Measurements from ENCODE around the gene LDB2.

LDB2 gene

DNA sequence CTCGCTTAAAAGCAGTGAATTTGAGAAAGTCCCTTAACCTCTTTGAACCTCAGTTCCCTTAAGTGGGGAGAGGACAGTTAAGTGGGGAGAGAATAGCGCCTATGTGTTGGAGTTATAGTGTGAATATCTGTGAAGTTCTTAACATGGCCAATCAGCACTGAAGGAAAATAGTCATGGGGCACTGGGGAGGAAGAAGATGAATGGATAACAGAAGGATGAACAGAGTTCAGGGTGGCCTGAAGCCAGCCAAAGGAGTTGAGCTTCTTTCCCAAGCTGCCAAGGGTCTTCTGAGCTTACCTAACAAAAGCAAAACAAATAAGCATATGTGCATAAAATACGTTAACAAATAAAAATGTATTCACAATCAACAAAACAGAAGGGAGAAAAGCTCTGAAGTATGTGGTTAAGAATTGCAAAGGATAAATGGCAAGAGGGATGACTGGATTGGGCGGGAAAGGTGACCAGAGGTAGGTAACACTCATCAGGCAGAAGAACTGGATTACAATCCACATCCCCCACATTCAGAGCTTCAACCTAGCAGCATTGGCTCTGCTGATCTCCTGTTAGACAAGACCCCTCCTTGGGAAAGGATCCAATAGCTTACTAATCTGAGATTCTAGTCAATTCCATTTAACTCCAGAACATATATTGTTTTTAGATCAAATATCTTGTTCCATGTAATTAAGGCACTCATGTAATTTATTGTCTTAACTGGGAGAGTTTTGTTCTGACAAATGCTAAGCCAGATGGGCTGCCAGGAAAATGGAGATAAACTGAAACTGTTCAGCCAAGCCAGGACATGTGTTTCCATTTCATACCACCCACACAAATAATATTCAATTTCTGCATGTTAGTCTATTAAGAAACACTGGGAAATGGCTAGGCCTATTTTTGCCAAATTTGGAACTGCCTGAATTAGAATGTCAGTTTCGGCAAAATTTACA lies 221.2 kb downstream of the LDB2 start:
- FAIRE-seq: no peak

DNA sequence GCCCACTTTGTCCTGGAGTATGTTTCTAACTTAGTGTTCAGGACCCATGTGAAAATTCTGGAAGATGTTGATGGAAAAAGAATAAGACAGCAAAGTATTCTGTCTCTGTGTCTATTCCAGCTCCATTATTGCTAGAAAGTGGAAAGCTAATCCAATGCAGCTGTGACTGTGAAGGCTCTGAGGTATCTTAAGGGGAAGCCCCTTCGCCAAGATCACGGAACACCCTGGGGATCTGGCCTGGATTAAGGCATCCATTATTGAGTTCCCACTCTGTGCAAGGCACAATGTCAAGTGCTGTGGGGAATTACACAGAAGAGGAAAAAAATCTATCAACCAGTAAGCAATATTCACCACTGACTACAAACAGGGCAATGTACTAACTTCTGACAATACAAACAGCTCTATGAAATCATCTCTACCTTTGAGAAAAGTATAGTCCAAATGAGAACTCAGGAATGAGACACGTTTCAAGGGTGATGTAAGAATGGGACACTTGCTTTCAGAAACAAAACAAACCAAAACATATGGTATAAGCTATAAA lies 222.1 kb downstream of the LDB2 start:
- FAIRE-seq: no peak

DNA sequence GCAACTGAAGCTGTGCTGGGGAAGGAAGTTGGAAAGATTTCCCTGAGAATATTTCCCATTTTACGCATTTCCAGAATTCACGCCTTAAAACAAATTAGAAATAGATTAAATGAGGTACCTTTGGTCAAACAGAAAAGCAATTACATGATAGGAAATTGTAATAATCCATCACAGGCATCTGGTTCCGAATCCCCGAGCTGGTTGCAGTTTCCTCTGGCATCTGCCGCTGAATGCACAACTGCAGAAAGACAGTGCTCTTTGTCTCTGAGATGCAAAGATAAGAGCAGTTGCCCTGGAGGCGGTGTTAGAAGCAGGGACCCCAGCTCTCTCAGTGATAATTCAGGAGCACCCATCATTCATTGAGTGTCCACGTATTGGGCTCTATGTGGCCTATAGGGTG lies 224.4 kb downstream of the LDB2 start:
- no peak for FAIRE-seq

DNA sequence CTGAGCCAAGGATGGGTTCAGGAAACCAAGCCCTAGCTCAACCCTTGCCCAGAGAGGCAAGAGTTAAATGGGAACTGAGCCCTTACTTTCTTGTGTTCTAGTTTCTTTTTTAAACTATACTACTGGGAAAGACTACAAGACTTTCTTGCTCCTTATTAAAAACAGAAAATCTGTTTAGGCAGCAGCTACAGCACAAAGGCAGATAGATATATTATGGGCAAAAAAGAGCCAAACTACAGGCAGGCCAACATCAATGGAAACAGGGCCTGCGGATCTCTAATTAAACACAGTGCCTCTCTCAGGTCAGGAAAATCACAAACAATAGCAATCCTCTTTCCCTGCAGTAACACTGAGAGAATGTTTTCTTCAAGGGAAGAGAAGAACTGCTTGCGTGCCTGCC lies 226.0 kb downstream of the LDB2 start:
- FAIRE-seq: no peak

DNA sequence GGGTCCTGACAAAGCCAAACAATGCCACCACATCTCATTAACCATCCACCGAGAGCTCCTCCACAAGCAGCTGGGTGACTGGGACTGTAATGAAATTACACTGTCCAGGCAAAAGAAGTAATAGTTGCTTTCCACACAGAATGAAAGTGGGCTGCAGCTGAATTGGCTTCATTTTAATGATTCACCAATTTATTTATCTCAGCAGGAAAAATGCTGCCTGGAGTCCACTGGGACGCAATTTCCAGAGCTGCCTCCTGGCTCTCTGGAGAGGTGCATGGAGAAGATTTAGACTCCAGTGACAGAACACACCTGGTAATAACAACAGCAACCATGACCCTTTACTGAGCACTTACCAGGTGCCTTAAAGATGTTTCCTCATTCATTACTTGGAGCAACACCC lies 226.7 kb downstream of the LDB2 start:
- no peak for FAIRE-seq

DNA sequence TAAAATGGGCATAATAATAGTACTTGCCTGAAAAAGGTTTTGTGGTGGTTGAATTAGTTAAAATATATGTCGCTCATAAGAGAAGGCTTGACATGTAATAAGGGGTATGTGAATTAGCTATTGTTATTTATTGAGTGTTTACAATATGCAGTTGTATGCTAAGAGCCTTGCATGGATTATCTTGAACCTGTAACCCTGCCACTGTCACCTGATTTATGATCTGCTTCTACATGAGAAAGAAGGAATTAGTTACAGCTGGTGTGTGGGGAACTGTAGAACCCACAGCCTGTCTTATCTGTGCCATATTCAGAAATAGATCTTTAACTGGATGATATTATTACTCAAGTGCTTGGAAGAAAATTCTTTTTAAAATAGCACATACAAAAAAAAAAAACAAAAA lies 227.7 kb downstream of the LDB2 start:
- no peak for FAIRE-seq

DNA sequence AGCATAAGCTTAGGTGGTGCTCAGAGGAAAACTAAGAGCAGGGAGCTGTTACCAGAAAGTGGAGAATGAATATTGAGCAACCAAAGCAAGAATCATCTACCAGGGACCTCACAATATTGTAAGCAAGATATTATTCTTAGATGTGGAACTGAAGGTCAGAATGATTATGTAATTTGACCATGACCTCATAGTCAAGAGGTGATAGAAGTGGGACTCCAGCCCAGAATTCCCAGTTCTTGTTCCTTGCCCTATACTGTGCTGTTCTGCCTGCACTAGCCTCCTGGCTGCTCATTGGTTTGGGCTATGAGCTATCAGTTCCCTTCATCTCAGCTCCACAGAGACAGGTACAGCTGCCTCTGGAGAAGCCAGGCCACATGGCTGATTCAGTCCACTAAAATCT lies 229.4 kb downstream of the LDB2 start:
- FAIRE-seq: no peak

DNA sequence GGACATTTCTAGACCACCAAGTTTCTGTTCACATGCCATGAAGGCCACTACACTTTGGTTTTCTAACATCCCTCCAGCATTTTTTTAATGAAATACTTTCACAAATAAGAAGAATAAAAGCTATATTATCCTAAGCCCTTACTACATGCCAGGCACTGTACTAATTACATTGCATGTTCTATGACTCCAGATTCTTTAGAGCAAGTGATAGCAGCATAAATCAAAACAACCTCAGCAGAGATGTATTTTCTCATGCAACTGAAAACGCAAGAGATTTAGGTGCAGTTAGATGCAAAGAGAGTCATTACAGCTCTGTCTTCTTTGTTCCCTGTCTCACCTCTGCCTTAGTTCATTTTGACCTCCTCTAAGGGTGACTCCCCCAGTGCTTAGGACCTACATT lies 230.0 kb downstream of the LDB2 start:
- no peak for FAIRE-seq

DNA sequence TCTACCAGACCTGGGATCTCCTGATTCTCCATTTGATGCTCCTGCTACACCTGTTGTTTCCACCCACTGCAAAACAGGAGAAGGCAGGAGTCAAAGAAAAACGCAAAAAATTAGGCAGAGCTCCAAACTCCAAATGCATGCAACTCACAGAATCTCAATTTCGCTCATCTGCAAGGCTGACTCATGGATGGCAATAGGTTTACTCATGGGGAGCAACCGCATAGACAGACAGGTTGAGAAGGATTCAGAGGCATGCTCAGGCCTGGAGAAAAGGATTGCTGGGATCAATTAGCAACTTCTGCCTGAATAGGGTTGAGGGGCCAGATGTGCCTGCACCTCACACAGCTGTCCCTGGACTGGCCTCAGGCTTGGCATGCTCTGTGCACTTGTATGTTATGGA lies 231.0 kb downstream of the LDB2 start:
- no peak for FAIRE-seq

DNA sequence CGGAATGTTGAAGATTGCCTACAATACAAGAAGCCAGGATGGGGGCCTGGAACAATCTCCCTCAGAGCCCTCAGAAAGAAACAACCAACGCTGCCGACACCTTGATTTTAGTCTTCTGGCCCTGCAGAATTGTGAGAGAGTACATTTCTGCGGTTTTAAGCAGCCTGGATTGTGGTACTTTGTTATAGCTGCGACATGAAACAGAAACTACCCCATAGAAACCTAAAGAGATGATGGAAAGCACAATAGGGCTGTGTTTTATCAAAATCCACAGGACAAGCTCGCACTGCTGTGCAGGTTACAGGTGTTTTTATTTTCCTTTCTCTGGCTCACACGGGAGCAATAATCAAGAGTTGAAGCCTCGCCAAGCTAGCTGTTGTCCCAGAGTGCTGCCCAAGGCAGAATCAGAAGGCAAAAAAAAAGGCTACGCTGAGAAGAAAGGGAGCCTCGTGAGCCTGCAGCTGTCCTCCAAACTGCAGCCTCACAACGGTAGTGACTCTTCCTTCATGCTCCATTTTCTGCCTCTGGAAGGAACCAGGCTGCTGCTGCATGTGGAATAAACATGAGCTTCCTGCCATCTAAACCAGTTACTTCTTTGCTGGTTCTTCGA lies 232.4 kb downstream of the LDB2 start:
- FAIRE-seq: no peak

DNA sequence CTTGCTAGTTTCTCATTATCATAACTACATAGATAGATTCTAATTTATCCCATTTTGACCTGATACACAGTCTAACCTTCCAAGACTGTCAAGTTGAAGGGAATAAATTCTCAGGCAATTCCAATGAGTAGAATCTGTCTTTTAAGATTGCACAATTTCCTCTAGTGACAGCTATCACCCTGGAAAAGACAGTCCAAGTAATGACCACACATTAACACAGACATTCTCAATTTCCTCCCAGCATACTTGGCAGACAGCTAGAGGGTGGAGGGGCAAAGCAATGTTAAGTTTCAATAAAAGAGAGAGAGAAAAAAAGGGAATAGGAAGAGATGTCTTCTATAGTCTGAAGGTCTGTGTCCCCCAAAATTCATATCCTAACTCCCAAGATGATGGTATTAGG lies 234.7 kb downstream of the LDB2 start:
- no peak for FAIRE-seq

DNA sequence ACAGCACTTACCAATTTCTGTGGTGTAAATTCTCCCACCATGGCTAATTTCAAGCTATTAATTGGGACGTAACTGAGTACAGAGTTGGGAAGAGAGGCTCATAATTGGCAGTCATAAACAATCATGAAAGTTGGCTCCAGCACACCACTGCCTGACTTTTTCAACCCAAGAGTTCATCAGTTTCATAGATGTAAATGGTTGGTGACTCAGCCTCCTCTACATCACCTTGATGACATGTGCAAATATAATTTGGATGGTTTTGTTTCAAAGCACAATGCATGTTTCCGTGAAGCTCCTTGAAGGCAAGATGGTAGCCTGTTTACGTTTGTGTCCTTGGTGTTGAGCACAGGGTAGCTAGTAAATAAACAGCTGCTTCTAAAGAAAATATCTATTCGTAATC lies 235.1 kb downstream of the LDB2 start:
- no peak for FAIRE-seq

DNA sequence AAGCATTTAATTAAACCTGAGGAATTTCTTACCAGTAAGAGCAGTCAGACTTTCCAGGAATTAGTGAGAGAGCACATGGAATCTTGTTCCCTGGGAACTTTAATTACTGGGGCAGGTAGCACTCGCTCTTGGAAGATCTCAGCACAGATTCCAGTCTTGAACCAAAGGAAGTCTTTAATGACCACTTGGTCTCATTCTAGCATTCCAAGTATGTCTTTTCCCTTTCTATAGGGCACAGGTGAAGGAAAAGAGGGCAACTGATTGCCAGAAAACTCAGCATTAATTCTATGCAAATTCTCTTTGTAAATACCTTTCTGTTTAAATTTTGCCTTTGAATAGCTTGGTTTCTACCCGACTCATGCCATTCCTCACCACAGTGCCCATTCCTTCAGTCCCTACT lies 236.6 kb downstream of the LDB2 start:
- FAIRE-seq: no peak

DNA sequence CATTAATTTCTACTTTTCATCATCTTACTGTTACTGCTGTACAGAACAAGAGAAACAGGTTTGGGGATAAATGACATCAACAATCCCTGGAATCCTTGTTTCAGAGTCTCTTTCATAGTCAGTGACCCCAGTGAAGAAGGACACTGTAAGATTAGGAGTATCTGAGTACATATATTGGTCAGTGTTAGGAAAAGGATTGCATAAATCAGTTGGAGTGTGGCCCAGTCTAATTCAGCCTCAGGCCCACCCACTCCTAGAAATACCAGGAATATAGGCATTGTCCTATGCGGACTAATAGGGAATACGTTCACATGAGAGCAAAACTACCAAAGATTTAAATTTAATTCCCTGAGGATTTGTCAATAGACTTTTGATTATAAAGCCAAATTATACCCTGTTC lies 237.8 kb downstream of the LDB2 start:
- FAIRE-seq: no peak

DNA sequence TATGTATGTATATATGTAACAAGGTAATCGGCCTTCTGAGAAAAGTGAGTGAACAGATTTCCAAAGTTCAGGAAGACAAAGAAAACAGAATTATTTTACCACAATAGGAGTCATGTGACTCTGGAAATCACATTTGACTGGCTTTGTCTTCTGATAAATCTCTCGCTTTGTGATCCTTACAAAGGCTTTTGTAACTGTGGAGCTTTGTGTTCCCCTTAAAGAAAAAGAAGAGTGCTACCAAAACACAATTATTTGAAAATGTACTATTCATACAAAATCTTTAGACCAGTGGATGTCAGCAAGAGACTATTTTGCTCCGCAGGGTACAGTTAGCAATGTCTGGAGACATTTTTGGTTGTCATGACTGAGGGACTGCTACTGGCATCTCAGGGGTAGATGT lies 238.8 kb downstream of the LDB2 start:
- no peak for FAIRE-seq

DNA sequence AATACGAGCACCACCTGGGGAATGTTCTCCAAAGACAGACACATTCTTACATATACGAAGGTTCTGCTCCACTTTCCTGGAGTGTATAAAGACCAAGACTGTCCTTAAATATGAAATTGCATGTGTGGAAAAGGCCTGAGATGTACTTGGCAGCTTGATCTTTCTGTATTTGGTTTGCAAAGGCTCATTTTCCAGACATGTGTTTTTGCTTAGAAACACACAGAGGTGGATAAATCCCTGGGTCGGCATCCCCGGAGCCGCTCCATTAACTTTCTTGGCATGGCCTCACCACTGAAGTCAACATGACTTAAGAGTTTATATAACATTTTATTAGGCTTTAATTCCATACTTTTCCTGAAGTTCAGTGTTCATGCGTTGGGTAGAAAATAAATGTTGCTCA lies 239.4 kb downstream of the LDB2 start:
- no peak for FAIRE-seq

DNA sequence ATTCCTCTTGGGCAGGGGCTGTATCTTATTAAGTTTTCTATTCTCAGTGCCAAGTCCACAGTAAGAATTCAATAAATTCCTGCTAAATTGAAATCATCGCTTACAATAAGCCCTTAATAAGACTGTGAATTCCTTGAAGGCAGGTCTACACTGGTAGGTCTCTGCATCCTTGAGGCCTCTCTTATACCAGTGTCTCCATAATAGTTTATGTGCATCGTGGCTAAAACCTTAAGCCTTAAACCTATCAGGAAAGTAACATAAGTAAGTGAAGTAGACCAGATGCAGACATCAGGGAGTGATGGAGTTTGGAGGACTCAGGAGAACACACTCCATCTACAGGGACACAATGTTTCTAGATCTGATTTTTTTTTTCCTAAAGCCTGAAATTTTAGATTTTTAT lies 240.3 kb downstream of the LDB2 start:
- no peak for FAIRE-seq

DNA sequence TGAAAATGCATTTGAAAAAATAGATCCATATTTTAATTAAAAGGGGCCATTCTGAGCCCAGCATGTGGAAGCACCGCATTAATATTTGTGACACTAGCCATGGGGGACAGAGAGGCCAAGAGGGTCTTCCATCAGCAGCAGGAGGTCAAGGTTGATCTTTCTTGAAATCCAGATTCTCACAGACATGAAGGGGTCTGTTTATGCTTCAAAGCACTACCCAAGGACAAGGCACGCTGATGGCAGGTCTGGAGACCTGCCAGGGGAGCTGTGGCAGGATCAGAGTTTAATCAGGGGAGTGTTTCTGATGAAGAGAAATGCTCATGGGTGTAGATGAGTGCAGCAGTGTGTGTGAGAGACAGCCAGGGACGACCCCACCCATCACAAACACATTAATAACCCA lies 243.3 kb downstream of the LDB2 start:
- FAIRE-seq: no peak

DNA sequence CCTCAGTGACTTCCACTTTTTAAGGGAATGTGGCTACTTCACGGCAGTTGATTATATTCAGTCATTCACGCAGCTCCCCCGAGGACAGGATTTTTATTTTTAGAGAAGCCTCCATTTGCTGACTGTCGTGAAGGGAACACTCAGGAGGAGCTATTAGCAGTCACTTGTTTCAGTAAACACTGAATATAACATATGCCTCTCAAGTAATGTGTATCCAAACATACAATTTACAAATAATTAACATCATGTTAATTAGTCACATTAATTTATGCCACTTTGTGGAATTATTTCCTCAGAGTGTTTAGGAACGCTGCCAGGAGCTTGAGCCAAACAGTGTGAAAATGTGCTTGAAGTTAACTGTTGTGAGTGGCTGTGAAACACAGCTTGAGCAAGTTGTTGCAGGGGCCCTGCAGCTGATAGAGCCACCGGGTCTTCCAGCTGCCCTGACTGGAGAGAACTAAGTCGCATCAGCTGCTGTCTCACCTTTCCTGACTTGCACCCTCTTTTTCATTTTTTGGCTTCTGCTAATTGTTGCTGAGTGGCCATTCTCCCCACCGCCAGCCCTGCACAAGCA lies 245.6 kb downstream of the LDB2 start:
- FAIRE-seq: no peak

DNA sequence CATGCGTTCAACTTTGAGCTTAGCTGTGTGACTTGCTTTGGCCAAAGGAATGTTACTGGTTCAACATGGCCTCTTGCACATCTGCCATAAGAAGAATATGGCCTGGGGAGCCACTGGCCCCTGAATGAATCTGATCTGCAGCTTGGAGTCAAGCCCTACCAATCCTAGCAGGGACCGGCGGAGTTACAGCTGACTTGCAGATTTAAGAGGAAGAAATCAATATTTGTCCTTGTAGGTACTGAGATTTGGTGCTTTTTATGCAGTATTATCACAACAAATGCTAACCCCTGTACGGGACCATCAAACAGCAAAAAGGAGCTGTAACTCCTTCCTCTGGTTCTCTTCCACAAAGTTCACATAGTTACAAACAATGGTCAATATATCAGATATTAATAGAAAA lies 252.0 kb downstream of the LDB2 start:
- FAIRE-seq: no peak

DNA sequence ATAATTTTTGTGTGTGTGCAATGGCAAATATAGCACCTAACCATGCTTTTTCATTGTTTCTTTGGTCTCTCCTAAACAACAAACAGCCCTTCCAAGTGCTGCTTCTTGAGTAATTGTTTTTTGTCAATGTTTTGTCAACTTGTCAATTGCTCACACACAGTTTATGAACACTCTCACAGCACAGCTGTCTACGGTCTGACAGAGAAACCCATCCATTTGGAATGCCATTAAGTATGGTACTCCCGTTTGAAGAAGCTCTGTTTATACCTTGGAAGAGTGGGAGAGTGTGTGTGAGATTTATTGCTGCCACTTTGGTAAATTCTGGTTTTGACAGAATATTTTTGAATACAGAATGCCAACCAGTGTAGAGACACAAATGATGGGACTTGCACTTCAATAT lies 254.6 kb downstream of the LDB2 start:
- no peak for FAIRE-seq

DNA sequence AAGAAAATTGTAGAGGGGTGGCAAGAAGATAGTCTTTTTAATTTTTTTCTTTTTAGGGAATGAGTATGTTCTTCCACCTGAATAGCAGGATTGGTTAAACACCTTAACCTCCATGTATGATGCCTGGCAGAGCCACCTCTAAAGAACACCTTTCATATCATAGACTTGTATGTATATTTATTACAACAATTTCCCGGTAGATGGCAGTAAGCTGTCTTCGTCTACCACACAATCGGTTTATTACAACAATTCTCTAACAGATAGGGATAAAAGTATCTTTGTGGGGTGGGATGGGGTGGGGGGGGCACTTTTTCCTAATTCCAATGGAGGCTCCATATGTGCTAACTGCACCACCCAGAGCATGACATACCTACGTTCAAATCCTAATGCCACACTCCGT lies 255.5 kb downstream of the LDB2 start:
- no peak for FAIRE-seq

DNA sequence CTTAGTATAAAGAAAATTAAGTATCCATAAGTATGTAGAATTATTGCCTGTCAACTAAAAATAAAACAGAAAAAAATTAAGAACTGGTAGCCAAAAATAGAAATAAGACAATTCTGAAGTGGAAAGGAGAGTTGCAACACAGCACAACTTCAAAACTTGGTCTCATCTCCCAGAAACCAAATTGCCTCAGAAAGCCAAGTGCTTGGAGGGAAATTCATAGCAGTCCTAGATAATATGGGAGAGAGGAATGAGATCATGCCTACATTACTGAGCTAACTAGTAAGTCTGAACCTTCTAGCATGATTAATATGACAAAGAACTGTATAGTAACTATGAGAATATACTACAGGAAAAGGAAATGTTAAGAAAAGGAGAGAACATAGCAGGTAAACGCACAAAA lies 256.5 kb downstream of the LDB2 start:
- no peak for FAIRE-seq
